HepG2 (cell line): ENCODE data around the gene SNX3. TPM values are rescaled to one million over a fixed set of nuclear protein-coding genes. Genes with fewer than 3 reads are reported as not detected.

Experiments used
- CBX2 ChIP-seq, 2 experiments: fragments of 200-600 bp in 1 of 2; sonication (generic); formaldehyde crosslinking in 1 of 2; IDR thresholded peaks; 2 replicates each; pipeline versions ENCODE4 v1.7.0 to v1.8.1; 2018 to 2022; ENCODE audit warnings: low read depth in 2 of 2, low read length in 1 of 2, mild to moderate bottlenecking in 1 of 2, missing genetic modification reagents in 1 of 2
- EP300 ChIP-seq, 3 experiments: sonication (generic) in 1 of 3; formaldehyde crosslinking in 1 of 3; IDR thresholded peaks; 2 replicates each; pipeline versions ENCODE4 v1.5.1 to v1.6.1; 2011 to 2020; ENCODE audit warnings: low read depth in 2 of 3, low read length in 2 of 3, borderline replicate concordance in 1 of 3, improper control_type of control experiment in 1 of 3, mild to moderate bottlenecking in 1 of 3, missing genetic modification reagents in 1 of 3, moderate library complexity in 1 of 3
- HCFC1 ChIP-seq: fragments of 150-350 bp; IDR thresholded peaks from 2 replicates; pipeline ENCODE4 v1.6.1; 2014; ENCODE audit warnings: low read depth, low read length
- JUN ChIP-seq: sonication (generic); formaldehyde crosslinking; IDR thresholded peaks from 2 replicates; pipeline ENCODE4 v1.4.0; 2020; ENCODE audit warnings: mild to moderate bottlenecking, missing genetic modification reagents
- KAT7 ChIP-seq: IDR thresholded peaks from 2 replicates; pipeline ENCODE4 v1.6.1; 2018; ENCODE audit warnings: borderline replicate concordance, missing compliant biosample characterization
- LRRFIP1 ChIP-seq: sonication (generic); formaldehyde crosslinking; conservative IDR thresholded peaks from 2 replicates; pipeline ENCODE4 v1.4.0; 2020; ENCODE audit warnings: missing genetic modification reagents
- MIER2 ChIP-seq: IDR thresholded peaks from 2 replicates; pipeline ENCODE4 v1.6.1; 2016; ENCODE audit warnings: missing biosample characterization, missing genetic modification reagents
- NFE2 ChIP-seq: sonication (generic); formaldehyde crosslinking; IDR thresholded peaks from 2 replicates; pipeline ENCODE4 v1.4.0; 2020; ENCODE audit warnings: missing genetic modification reagents
- PHF20 ChIP-seq: sonication (generic); formaldehyde crosslinking; IDR thresholded peaks from 2 replicates; pipeline ENCODE4 v1.5.0; 2020; ENCODE audit warnings: mild to moderate bottlenecking, missing genetic modification reagents
- RFX3 ChIP-seq: IDR thresholded peaks from 2 replicates; pipeline ENCODE4 v1.6.1; 2016; ENCODE audit warnings: missing biosample characterization, missing genetic modification reagents
- TARDBP ChIP-seq: sonication (generic); formaldehyde crosslinking; IDR thresholded peaks from 2 replicates; pipeline ENCODE4 v1.8.0; 2022; ENCODE audit warnings: mild to moderate bottlenecking, missing genetic modification reagents
- ZBTB20 ChIP-seq: sonication (generic); formaldehyde crosslinking; IDR thresholded peaks from 2 replicates; pipeline ENCODE4 v1.8.1; 2023; ENCODE audit warnings: missing genetic modification reagents, low read depth, mild to moderate bottlenecking, borderline replicate concordance
- ZBTB7B ChIP-seq: sonication (generic); formaldehyde crosslinking; IDR thresholded peaks from 2 replicates; pipeline ENCODE4 v1.4.0; 2020; ENCODE audit warnings: missing genetic modification reagents
- ZNF225 ChIP-seq: sonication (generic); formaldehyde crosslinking; IDR thresholded peaks from 2 replicates; pipeline ENCODE4 v1.4.0; 2020; ENCODE audit warnings: mild to moderate bottlenecking, missing genetic modification reagents
- ZNF75D ChIP-seq: sonication (generic); formaldehyde crosslinking; IDR thresholded peaks from 2 replicates; pipeline ENCODE4 v1.8.1; 2023; ENCODE audit warnings: missing genetic modification reagents, mild to moderate bottlenecking, borderline replicate concordance
- ZNF792 ChIP-seq: IDR thresholded peaks from 2 replicates; pipeline ENCODE4 v1.6.1; 2016
- polyA plus RNA-seq, 8 experiments: library from polyadenylated mRNA; depleted of rRNA in 3 of 8; stranded (reverse) in 7 of 8; unstranded in 1 of 8; fragments of >200 nt; fragmentation: Illumina TruSeq in 4 of 8; extraction: Trizol in 4 of 8; gene quantifications; 2 replicates each; pipeline versions ENCODE4 v1.2.1 to v1.2.3, GENCODE V29; 2011 to 2016; ENCODE audit warnings: low read depth in 4 of 8, missing spikeins in 1 of 8, mixed read lengths in 1 of 8; ENCODE audit not compliant: insufficient read depth in 1 of 8
- total RNA-seq, 5 experiments: library from RNA; depleted of rRNA; stranded (reverse); fragments of >200 nt; fragmentation: Illumina TruSeq; extraction: Trizol; gene quantifications; 2 replicates each; pipeline ENCODE4 v1.2.3, GENCODE V29; 2016; ENCODE audit warnings: low read depth in 1 of 5
- TF ChIP-seq, protein P1 (sequence below): sonication (generic); formaldehyde crosslinking; IDR thresholded peaks from one replicate; pipeline ENCODE4 v1.5.1; 2020; ENCODE audit warnings: mild to moderate bottlenecking, missing genetic modification reagents; ENCODE audit errors: not compliant biosample characterization
- TF ChIP-seq, protein P2 (sequence below): IDR thresholded peaks from 2 replicates; pipeline ENCODE4 v1.6.1; 2016; ENCODE audit warnings: control low read depth

SNX3 gene
- total and polyA plus RNA-seq, 2 of the 13 experiments (the other 11 are each of a cell fraction or from before 2014, with no cell fraction given) = 84.9 to 226 TPM

GRCh38 chr6:108260809-108261569, at the start of gene SNX3 (continued):
- TF ChIP-seq, protein P1, sequence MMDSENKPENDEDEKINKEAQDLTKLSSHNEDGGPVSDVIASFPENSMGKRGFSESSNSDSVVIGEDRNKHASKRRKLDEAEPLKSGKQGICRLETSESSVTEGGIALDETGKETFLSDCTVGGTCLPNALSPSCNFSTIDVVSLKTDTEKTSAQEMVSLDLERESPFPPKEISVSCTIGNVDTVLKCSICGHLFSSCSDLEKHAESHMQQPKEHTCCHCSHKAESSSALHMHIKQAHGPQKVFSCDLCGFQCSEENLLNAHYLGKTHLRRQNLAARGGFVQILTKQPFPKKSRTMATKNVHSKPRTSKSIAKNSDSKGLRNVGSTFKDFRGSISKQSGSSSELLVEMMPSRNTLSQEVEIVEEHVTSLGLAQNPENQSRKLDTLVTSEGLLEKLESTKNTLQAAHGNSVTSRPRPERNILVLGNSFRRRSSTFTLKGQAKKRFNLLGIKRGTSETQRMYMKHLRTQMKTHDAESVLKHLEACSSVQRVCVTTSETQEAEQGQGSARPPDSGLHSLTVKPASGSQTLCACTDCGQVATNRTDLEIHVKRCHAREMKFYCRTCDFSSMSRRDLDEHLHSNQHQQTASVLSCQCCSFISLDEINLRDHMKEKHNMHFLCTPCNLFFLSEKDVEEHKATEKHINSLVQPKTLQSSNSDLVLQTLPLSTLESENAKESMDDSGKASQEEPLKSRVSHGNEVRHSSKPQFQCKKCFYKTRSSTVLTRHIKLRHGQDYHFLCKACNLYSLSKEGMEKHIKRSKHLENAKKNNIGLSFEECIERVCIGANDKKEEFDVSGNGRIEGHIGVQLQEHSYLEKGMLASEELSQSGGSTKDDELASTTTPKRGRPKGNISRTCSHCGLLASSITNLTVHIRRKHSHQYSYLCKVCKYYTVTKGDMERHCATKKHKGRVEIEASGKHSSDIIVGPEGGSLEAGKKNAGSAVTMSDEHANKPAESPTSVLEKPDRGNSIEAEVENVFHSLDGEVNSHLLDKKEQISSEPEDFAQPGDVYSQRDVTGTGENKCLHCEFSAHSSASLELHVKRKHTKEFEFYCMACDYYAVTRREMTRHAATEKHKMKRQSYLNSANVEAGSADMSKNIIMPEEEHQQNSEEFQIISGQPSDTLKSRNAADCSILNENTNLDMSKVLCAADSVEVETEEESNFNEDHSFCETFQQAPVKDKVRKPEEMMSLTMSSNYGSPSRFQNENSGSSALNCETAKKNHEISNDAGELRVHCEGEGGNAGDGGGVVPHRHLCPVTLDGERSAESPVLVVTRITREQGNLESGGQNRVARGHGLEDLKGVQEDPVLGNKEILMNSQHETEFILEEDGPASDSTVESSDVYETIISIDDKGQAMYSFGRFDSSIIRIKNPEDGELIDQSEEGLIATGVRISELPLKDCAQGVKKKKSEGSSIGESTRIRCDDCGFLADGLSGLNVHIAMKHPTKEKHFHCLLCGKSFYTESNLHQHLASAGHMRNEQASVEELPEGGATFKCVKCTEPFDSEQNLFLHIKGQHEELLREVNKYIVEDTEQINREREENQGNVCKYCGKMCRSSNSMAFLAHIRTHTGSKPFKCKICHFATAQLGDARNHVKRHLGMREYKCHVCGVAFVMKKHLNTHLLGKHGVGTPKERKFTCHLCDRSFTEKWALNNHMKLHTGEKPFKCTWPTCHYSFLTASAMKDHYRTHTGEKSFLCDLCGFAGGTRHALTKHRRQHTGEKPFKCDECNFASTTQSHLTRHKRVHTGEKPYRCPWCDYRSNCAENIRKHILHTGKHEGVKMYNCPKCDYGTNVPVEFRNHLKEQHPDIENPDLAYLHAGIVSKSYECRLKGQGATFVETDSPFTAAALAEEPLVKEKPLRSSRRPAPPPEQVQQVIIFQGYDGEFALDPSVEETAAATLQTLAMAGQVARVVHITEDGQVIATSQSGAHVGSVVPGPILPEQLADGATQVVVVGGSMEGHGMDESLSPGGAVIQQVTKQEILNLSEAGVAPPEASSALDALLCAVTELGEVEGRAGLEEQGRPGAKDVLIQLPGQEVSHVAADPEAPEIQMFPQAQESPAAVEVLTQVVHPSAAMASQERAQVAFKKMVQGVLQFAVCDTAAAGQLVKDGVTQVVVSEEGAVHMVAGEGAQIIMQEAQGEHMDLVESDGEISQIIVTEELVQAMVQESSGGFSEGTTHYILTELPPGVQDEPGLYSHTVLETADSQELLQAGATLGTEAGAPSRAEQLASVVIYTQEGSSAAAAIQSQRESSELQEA (CRISPR knock-in tag) = no peak
- TF ChIP-seq JUN (CRISPR knock-in tag) = no peak
- TF ChIP-seq ZNF75D (CRISPR knock-in tag) = no peak
- no peak; the same call in none of the 2 replicates for TF ChIP-seq ZBTB20
- TF ChIP-seq LRRFIP1 (CRISPR knock-in tag) = no peak
- no peak for TF ChIP-seq ZNF225 (CRISPR knock-in tag)
- no peak for TF ChIP-seq RFX3 (CRISPR knock-in tag)
- peak; percentile 51; the same call in 1 of the 2 replicates for TF ChIP-seq ZBTB7B (CRISPR knock-in tag)
- no peak for TF ChIP-seq CBX2 (IDR thresholded peaks at IDR 0.05; ENCODE audit: low read depth, low read length)
- TF ChIP-seq CBX2 (CRISPR knock-in tag; IDR thresholded peaks at IDR 0.05; ENCODE audit: low read depth) = no peak
- peak; percentile 43; the same call in 1 of the 2 replicates for TF ChIP-seq MIER2 (CRISPR knock-in tag)
- no peak for TF ChIP-seq ZNF792
- peak; percentile 42; the same call in 1 of the 2 replicates for TF ChIP-seq KAT7 (CRISPR knock-in tag)
- TF ChIP-seq TARDBP (CRISPR knock-in tag) = peak; percentile 82
- peak; percentile 72 for TF ChIP-seq PHF20 (CRISPR knock-in tag)
- TF ChIP-seq EP300 (IDR thresholded peaks at IDR 0.05; ENCODE audit: low read depth in 2 of 2, low read length in 2 of 2) = no peak
- no peak for TF ChIP-seq EP300 (CRISPR knock-in tag; IDR thresholded peaks at IDR 0.05; ENCODE audit: borderline replicate concordance)
- no peak for TF ChIP-seq NFE2
- TF ChIP-seq, protein P2, sequence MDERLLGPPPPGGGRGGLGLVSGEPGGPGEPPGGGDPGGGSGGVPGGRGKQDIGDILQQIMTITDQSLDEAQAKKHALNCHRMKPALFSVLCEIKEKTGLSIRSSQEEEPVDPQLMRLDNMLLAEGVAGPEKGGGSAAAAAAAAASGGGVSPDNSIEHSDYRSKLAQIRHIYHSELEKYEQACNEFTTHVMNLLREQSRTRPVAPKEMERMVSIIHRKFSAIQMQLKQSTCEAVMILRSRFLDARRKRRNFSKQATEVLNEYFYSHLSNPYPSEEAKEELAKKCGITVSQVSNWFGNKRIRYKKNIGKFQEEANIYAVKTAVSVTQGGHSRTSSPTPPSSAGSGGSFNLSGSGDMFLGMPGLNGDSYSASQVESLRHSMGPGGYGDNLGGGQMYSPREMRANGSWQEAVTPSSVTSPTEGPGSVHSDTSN (CRISPR knock-in tag) = no peak
- peak; percentile 79 for TF ChIP-seq HCFC1
